ENCODE results near the gene VPS29. TPM values are rescaled to one million over a fixed set of nuclear protein-coding genes. Genes with fewer than 3 reads are reported as not detected.

Gene VPS29
- total RNA-seq, 1 experiment from 2014 or later: 95.7 TPM

DNA sequence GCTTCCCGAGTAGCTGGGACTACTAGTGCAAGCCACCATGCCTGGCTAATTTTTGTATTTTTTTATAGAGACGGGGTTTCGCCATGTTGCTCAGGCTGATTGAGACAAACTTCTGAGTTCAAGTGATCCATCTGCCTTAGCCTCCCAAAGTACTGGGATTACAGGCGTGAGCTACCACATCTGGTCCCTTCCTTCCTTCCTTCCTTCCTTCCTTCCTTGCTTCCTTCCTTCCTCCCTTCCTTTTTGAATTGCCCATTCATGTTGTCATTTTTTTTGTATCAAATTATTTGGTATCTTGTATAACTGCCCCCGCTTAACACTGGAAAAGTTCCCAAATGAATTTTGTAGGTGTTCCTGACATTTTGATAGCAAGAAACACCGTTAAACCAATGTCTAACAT is 11.9 kb upstream of the VPS29 start:
- no peak overlapping the region for H3K4me2 ChIP-seq (ENCODE audit: low read length)
- peaks cover 0 to 7% of the 10 kb centered on the region in 2 experiments; a peak in 3 of 4 replicates for H3K4me1 ChIP-seq (ENCODE audit: control insufficient read depth in 1 of 2, insufficient read depth in 2 of 2, low read length in 2 of 2)
- H3K79me2 ChIP-seq (ENCODE audit: insufficient read depth, low read length): no peaks in the 10 kb centered on the region
- CTCF ChIA-PET: interaction anchor here (1.4 to 2.0 kb wide), 2 partner anchors 87 to 90 kb away, joined by 3 to 11 read pairs; no protein-coding TSS in a partner anchor
- H3K27me3 ChIP-seq (ENCODE audit: insufficient read depth, low read length): no peaks in the 10 kb centered on the region
- RAD21 ChIA-PET (ENCODE audit: low non-redundant PET in 1 of 2, low total read pairs in 2 of 2, uncharacterized antibody in 2 of 2, unreplicated experiment in 2 of 2): no interaction called here
- no peak overlapping the region for H3K27ac ChIP-seq (ENCODE audit: low read depth, low read length)
- DNase-seq (ENCODE audit: low read depth, low spot score) (no peak), ATAC-seq (no peak)
- POLR2A ChIA-PET: interaction anchor here (1.1 kb wide), 1 partner anchor 13 kb away, joined by 3 read pairs; no protein-coding TSS in a partner anchor
- no peaks in the 10 kb centered on the region for H3K9me3 ChIP-seq (ENCODE audit: control insufficient read depth in 1 of 2, insufficient read depth in 1 of 2, low read depth in 1 of 2, low read length in 2 of 2)
- no peaks in the 10 kb centered on the region for H3K36me3 ChIP-seq (ENCODE audit: control insufficient read depth in 1 of 2, insufficient read depth in 2 of 2, low read length in 2 of 2)
- no peaks in the 10 kb centered on the region for H4K20me1 ChIP-seq (ENCODE audit: insufficient read depth)
- H3K9me2 ChIP-seq (ENCODE audit: insufficient read depth): no peaks in the 10 kb centered on the region
- intact Hi-C loops (cut with micrococcal nuclease): loop anchor here (2.0 kb wide), 1 partner anchor 89 kb away; no protein-coding TSS in a partner anchor
- H3K4me3 ChIP-seq (replicated peaks in 1 of 2; ENCODE audit: low read depth in 1 of 2, low read length in 2 of 2): no peak overlapping the region
- H2AFZ ChIP-seq (ENCODE audit: low read depth, low read length, poor library complexity, severe bottlenecking): no peak overlapping the region
- H3K9ac ChIP-seq (ENCODE audit: low read length): no peak overlapping the region
- BruUV-seq (replicated peaks): no TSS peak
- TF ChIP-seq TCF7L2 (IDR thresholded peaks at IDR 0.05; ENCODE audit: borderline replicate concordance, extremely low read depth, insufficient read depth, insufficient read length) (no peak), JUND (IDR thresholded peaks at IDR 0.05) (no peak), POLR2A (IDR thresholded peaks at IDR 0.05; ENCODE audit: borderline replicate concordance, extremely low read depth, insufficient read depth, insufficient read length) (no peak), YY1 (IDR thresholded peaks at IDR 0.05; ENCODE audit: extremely low read depth, insufficient replicate concordance, low read depth, low read length) (no peak)
- TF ChIP-seq, protein P1, sequence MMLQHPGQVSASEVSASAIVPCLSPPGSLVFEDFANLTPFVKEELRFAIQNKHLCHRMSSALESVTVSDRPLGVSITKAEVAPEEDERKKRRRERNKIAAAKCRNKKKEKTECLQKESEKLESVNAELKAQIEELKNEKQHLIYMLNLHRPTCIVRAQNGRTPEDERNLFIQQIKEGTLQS (IDR thresholded peaks at IDR 0.05): no peak

DNA sequence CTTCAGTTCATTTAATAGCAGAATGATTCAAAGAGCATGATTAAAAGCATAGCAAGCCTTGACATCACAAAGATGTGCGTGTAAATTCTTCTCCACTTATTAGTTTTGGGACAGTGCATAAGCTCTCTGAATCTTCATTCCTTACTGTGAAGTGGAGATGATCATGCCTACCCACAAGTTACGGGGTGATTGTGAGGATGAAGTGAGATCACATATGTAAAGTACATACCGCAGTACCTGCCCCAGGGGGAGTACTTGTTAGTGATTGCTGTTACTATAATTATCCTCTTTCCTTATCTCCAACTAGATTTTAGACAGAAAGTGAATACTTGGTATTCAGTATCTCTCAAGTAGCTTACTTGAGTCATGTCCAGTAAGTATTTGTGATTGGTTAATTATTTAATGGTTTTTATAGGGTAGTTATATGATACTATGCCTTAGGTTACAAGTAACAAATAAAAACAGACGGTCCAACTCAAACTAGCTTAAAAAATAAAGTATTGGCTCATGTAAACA is 6.2 kb upstream of the VPS29 start:
- H3K9ac ChIP-seq (ENCODE audit: low read length): no peak overlapping the region
- no peaks in the 10 kb centered on the region for H3K9me2 ChIP-seq (ENCODE audit: insufficient read depth)
- H3K27me3 ChIP-seq (ENCODE audit: insufficient read depth, low read length): no peaks in the 10 kb centered on the region
- H4K20me1 ChIP-seq (ENCODE audit: insufficient read depth): no peaks in the 10 kb centered on the region
- ChIA-PET CTCF (no interaction called here), RAD21 (ENCODE audit: low non-redundant PET in 1 of 2, low total read pairs in 2 of 2, uncharacterized antibody in 2 of 2, unreplicated experiment in 2 of 2) (no interaction called here), POLR2A (no interaction called here)
- H3K4me3 ChIP-seq (replicated peaks in 1 of 2; ENCODE audit: low read depth in 1 of 2, low read length in 2 of 2): no peak overlapping the region
- intact Hi-C loops (cut with micrococcal nuclease): no loop called here
- no peaks in the 10 kb centered on the region for H3K79me2 ChIP-seq (ENCODE audit: insufficient read depth, low read length)
- no peaks in the 10 kb centered on the region for H3K9me3 ChIP-seq (ENCODE audit: control insufficient read depth in 1 of 2, insufficient read depth in 1 of 2, low read depth in 1 of 2, low read length in 2 of 2)
- no peak overlapping the region for H2AFZ ChIP-seq (ENCODE audit: low read depth, low read length, poor library complexity, severe bottlenecking)
- no peak overlapping the region for H3K27ac ChIP-seq (ENCODE audit: low read depth, low read length)
- BruUV-seq (replicated peaks): no TSS peak
- no peak for ATAC-seq
- no peaks in the 10 kb centered on the region for H3K36me3 ChIP-seq (ENCODE audit: control insufficient read depth in 1 of 2, insufficient read depth in 2 of 2, low read length in 2 of 2)
- peaks cover 0 to 5% of the 10 kb centered on the region in 2 experiments; a peak in 3 of 4 replicates for H3K4me1 ChIP-seq (ENCODE audit: control insufficient read depth in 1 of 2, insufficient read depth in 2 of 2, low read length in 2 of 2)
- no peak overlapping the region for H3K4me2 ChIP-seq (ENCODE audit: low read length)
- no peak for DNase-seq (ENCODE audit: low read depth, low spot score)
- TF ChIP-seq ZFX (IDR thresholded peaks at IDR 0.05): no peak
- no peak for TF ChIP-seq CBX3 (IDR thresholded peaks at IDR 0.05; ENCODE audit: low read depth)
- TF ChIP-seq, protein P2, sequence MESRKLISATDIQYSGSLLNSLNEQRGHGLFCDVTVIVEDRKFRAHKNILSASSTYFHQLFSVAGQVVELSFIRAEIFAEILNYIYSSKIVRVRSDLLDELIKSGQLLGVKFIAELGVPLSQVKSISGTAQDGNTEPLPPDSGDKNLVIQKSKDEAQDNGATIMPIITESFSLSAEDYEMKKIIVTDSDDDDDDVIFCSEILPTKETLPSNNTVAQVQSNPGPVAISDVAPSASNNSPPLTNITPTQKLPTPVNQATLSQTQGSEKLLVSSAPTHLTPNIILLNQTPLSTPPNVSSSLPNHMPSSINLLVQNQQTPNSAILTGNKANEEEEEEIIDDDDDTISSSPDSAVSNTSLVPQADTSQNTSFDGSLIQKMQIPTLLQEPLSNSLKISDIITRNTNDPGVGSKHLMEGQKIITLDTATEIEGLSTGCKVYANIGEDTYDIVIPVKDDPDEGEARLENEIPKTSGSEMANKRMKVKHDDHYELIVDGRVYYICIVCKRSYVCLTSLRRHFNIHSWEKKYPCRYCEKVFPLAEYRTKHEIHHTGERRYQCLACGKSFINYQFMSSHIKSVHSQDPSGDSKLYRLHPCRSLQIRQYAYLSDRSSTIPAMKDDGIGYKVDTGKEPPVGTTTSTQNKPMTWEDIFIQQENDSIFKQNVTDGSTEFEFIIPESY (IDR thresholded peaks at IDR 0.05; ENCODE audit: extremely low read depth, insufficient replicate concordance, low read length): no peak
- no peak for TF ChIP-seq YY1 (IDR thresholded peaks at IDR 0.05; ENCODE audit: extremely low read depth, insufficient replicate concordance, low read depth, low read length)
- no peak for TF ChIP-seq FOSL1 (IDR thresholded peaks at IDR 0.05; ENCODE audit: low read depth)
- TF ChIP-seq ELF1 (IDR thresholded peaks at IDR 0.05; ENCODE audit: borderline replicate concordance, low read depth): no peak
- TF ChIP-seq, protein P1 (IDR thresholded peaks at IDR 0.05): no peak
- TF ChIP-seq SIN3A (IDR thresholded peaks at IDR 0.05; ENCODE audit: low read depth): no peak
- no peak for TF ChIP-seq POLR2A (IDR thresholded peaks at IDR 0.05; ENCODE audit: borderline replicate concordance, extremely low read depth, insufficient read depth, insufficient read length)
- TF ChIP-seq EGR1 (IDR thresholded peaks at IDR 0.05; ENCODE audit: low read depth): no peak
- TF ChIP-seq, protein P3, sequence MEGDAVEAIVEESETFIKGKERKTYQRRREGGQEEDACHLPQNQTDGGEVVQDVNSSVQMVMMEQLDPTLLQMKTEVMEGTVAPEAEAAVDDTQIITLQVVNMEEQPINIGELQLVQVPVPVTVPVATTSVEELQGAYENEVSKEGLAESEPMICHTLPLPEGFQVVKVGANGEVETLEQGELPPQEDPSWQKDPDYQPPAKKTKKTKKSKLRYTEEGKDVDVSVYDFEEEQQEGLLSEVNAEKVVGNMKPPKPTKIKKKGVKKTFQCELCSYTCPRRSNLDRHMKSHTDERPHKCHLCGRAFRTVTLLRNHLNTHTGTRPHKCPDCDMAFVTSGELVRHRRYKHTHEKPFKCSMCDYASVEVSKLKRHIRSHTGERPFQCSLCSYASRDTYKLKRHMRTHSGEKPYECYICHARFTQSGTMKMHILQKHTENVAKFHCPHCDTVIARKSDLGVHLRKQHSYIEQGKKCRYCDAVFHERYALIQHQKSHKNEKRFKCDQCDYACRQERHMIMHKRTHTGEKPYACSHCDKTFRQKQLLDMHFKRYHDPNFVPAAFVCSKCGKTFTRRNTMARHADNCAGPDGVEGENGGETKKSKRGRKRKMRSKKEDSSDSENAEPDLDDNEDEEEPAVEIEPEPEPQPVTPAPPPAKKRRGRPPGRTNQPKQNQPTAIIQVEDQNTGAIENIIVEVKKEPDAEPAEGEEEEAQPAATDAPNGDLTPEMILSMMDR (IDR thresholded peaks at IDR 0.05 in 2 of 3, conservative IDR thresholded peaks at IDR 0.05 in 1 of 3; ENCODE audit: borderline replicate concordance in 1 of 3, insufficient read depth in 1 of 3, low read depth in 2 of 3, low read length in 2 of 3): no peak
- no peak for TF ChIP-seq JUND (IDR thresholded peaks at IDR 0.05)
- TF ChIP-seq SP1 (IDR thresholded peaks at IDR 0.05; ENCODE audit: low read depth): no peak

All from HCT116 (cell line).